HepG2 (cell line): ENCODE results near the gene MTR. TPM values are rescaled to one million over a fixed set of nuclear protein-coding genes. Genes with fewer than 3 reads are reported as not detected.
A peak's percentile ranks its signal among the peaks of the same experiment; 100 is the strongest.

Source experiments
- CHD2 ChIP-seq: IDR thresholded peaks from 2 replicates; pipeline ENCODE4 v1.6.1; 2011; ENCODE audit warnings: low read depth, low read length, improper control_type of control experiment
- HES4 ChIP-seq: sonication (generic); formaldehyde crosslinking; IDR thresholded peaks from 2 replicates; pipeline ENCODE4 v1.9.0; 2021; ENCODE audit warnings: mild to moderate bottlenecking, missing genetic modification reagents, borderline replicate concordance
- HIVEP1 ChIP-seq: sonication (generic); formaldehyde crosslinking; IDR thresholded peaks from 2 replicates; pipeline ENCODE4 v1.4.0; 2020; ENCODE audit warnings: mild to moderate bottlenecking, missing genetic modification reagents
- KDM1A ChIP-seq: IDR thresholded peaks from 2 replicates; pipeline ENCODE4 v1.6.1; 2016; ENCODE audit warnings: missing compliant biosample characterization
- NR1H2 ChIP-seq: sonication (generic); formaldehyde crosslinking; IDR thresholded peaks from 2 replicates; pipeline ENCODE4 v1.8.1; 2022; ENCODE audit warnings: low read depth, missing genetic modification reagents, borderline replicate concordance
- PITX1 ChIP-seq: sonication (generic); formaldehyde crosslinking; IDR thresholded peaks from 2 replicates; pipeline ENCODE4 v1.5.1; 2020; ENCODE audit warnings: mild to moderate bottlenecking, missing genetic modification reagents
- SPEN ChIP-seq: sonication (generic); formaldehyde crosslinking; IDR thresholded peaks from 2 replicates; pipeline ENCODE4 v1.5.1; 2020; ENCODE audit warnings: low read depth, mild to moderate bottlenecking, missing genetic modification reagents
- TAF15 ChIP-seq: fragments of 200-400 bp; formaldehyde crosslinking; IDR thresholded peaks from one replicate; pipeline ENCODE4 v1.6.1; 2018; ENCODE audit warnings: mild to moderate bottlenecking, low read depth, low read length; ENCODE audit not compliant: poor library complexity, severe bottlenecking
- ZBTB42 ChIP-seq: sonication (generic); formaldehyde crosslinking; IDR thresholded peaks from 2 replicates; pipeline ENCODE4 v1.5.0; 2020; ENCODE audit warnings: mild to moderate bottlenecking, missing genetic modification reagents
- ZNF121 ChIP-seq: sonication (generic); formaldehyde crosslinking; IDR thresholded peaks from 2 replicates; pipeline ENCODE4 v1.5.0; 2020; ENCODE audit warnings: mild to moderate bottlenecking, missing genetic modification reagents
- ZNF256 ChIP-seq: sonication (generic); formaldehyde crosslinking; conservative IDR thresholded peaks from 2 replicates; pipeline ENCODE4 v1.4.0; 2020; ENCODE audit warnings: missing genetic modification reagents
- ZNF263 ChIP-seq: sonication (generic); formaldehyde crosslinking; IDR thresholded peaks from 2 replicates; pipeline ENCODE4 v1.4.0; 2020; ENCODE audit warnings: missing genetic modification reagents
- ZNF354B ChIP-seq: sonication (generic); formaldehyde crosslinking; IDR thresholded peaks from 2 replicates; pipeline ENCODE4 v1.8.0; 2022; ENCODE audit warnings: mild to moderate bottlenecking, missing genetic modification reagents
- ZNF430 ChIP-seq: sonication (generic); formaldehyde crosslinking; IDR thresholded peaks from 2 replicates; pipeline ENCODE4 v1.9.0; 2021; ENCODE audit warnings: mild to moderate bottlenecking, missing genetic modification reagents
- ZNF431 ChIP-seq: sonication (generic); formaldehyde crosslinking; IDR thresholded peaks from 2 replicates; pipeline ENCODE4 v1.9.0; 2022; ENCODE audit warnings: missing genetic modification reagents, low read depth, mild to moderate bottlenecking, borderline replicate concordance
- ZNF564 ChIP-seq: sonication (generic); formaldehyde crosslinking; IDR thresholded peaks from 2 replicates; pipeline ENCODE4 v1.8.1; 2023; ENCODE audit warnings: mild to moderate bottlenecking, missing genetic modification reagents
- ZNF614 ChIP-seq: IDR thresholded peaks from 2 replicates; pipeline ENCODE4 v1.6.1; 2018; ENCODE audit warnings: missing biosample characterization, missing genetic modification reagents, inconsistent platforms, borderline replicate concordance
- ZSCAN31 ChIP-seq: sonication (generic); formaldehyde crosslinking; IDR thresholded peaks from 2 replicates; pipeline ENCODE4 v1.5.0; 2020; ENCODE audit warnings: low read depth, mild to moderate bottlenecking, missing genetic modification reagents
- polyA plus RNA-seq, 8 experiments: library from polyadenylated mRNA; depleted of rRNA in 3 of 8; stranded (reverse) in 7 of 8; unstranded in 1 of 8; fragments of >200 nt; fragmentation: Illumina TruSeq in 4 of 8; extraction: Trizol in 4 of 8; gene quantifications; 2 replicates each; pipeline versions ENCODE4 v1.2.1 to v1.2.3, GENCODE V29; 2011 to 2016; ENCODE audit warnings: low read depth in 4 of 8, missing spikeins in 1 of 8, mixed read lengths in 1 of 8; ENCODE audit not compliant: insufficient read depth in 1 of 8
- total RNA-seq, 5 experiments: library from RNA; depleted of rRNA; stranded (reverse); fragments of >200 nt; fragmentation: Illumina TruSeq; extraction: Trizol; gene quantifications; 2 replicates each; pipeline ENCODE4 v1.2.3, GENCODE V29; 2016; ENCODE audit warnings: low read depth in 1 of 5
- TF ChIP-seq, protein P1 (sequence below): IDR thresholded peaks from 2 replicates; pipeline ENCODE4 v1.6.1; 2018; ENCODE audit warnings: missing genetic modification reagents
- TF ChIP-seq, protein P2 (sequence below): sonication (generic); formaldehyde crosslinking; conservative IDR thresholded peaks from 2 replicates; pipeline ENCODE4 v1.4.0; 2020; ENCODE audit warnings: missing genetic modification reagents
- TF ChIP-seq, protein P3 (sequence below): sonication (generic); formaldehyde crosslinking; IDR thresholded peaks from 2 replicates; pipeline ENCODE4 v1.9.0; 2021; ENCODE audit warnings: missing genetic modification reagents, borderline replicate concordance
- TF ChIP-seq, protein P4 (sequence below): sonication (generic); formaldehyde crosslinking; IDR thresholded peaks from 2 replicates; pipeline ENCODE4 v1.8.0; 2023; ENCODE audit warnings: mild to moderate bottlenecking, missing genetic modification reagents

MTR gene
- total and polyA plus RNA-seq, 2 of the 13 experiments (the other 11 are each of a cell fraction or from before 2014, with no cell fraction given), result 16.3 to 36.1 TPM

DNA sequence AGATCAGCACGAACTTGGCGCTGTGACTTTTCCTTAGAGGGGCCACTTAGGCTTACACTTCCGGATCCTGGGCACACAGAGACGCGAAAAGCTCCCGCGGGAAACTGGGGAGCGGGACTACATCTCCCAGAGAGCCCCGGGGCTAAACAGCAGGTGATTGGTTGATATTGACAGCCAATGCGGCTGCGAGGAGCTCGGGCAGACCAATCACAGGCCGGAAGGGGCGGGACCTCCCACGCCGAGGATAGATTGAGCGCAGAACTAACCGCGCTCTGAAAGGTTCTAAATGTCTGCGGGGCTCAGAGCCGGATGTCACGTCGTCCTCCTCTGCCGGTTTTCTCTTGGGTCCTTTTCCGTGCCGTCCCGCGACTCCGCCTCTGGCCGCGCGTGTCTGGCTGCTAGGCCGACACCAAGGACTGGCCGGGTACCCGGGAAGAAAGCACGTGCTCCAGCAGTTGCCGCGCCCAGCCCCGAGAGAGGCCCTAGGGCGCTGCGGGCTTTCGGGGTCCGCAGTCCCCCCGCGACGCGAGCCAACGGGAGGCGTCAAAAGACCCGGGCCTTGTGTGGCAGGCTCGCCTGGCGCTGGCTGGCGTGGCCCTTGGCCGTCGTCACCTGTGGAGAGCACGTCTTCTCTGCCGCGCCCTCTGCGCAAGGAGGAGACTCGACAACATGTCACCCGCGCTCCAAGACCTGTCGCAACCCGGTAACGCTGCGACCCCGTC lies at the start of gene MTR (continued):
- TF ChIP-seq, protein P1, sequence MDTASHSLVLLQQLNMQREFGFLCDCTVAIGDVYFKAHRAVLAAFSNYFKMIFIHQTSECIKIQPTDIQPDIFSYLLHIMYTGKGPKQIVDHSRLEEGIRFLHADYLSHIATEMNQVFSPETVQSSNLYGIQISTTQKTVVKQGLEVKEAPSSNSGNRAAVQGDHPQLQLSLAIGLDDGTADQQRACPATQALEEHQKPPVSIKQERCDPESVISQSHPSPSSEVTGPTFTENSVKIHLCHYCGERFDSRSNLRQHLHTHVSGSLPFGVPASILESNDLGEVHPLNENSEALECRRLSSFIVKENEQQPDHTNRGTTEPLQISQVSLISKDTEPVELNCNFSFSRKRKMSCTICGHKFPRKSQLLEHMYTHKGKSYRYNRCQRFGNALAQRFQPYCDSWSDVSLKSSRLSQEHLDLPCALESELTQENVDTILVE (CRISPR knock-in tag), result peak; percentile 65; the same call in 1 of the 2 replicates
- TF ChIP-seq, protein P2, sequence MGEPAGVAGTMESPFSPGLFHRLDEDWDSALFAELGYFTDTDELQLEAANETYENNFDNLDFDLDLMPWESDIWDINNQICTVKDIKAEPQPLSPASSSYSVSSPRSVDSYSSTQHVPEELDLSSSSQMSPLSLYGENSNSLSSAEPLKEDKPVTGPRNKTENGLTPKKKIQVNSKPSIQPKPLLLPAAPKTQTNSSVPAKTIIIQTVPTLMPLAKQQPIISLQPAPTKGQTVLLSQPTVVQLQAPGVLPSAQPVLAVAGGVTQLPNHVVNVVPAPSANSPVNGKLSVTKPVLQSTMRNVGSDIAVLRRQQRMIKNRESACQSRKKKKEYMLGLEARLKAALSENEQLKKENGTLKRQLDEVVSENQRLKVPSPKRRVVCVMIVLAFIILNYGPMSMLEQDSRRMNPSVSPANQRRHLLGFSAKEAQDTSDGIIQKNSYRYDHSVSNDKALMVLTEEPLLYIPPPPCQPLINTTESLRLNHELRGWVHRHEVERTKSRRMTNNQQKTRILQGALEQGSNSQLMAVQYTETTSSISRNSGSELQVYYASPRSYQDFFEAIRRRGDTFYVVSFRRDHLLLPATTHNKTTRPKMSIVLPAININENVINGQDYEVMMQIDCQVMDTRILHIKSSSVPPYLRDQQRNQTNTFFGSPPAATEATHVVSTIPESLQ (CRISPR knock-in tag), result 0 out of 2 replicates have a peak, but pooled peaks have one; percentile 20
- TF ChIP-seq HES4 (CRISPR knock-in tag), result peak; percentile 80; the same call in 1 of the 2 replicates
- TF ChIP-seq ZBTB42, result 0 out of 2 replicates have a peak, but pooled peaks have one; percentile 72
- peak; percentile 95 for TF ChIP-seq HIVEP1
- TF ChIP-seq, protein P3, sequence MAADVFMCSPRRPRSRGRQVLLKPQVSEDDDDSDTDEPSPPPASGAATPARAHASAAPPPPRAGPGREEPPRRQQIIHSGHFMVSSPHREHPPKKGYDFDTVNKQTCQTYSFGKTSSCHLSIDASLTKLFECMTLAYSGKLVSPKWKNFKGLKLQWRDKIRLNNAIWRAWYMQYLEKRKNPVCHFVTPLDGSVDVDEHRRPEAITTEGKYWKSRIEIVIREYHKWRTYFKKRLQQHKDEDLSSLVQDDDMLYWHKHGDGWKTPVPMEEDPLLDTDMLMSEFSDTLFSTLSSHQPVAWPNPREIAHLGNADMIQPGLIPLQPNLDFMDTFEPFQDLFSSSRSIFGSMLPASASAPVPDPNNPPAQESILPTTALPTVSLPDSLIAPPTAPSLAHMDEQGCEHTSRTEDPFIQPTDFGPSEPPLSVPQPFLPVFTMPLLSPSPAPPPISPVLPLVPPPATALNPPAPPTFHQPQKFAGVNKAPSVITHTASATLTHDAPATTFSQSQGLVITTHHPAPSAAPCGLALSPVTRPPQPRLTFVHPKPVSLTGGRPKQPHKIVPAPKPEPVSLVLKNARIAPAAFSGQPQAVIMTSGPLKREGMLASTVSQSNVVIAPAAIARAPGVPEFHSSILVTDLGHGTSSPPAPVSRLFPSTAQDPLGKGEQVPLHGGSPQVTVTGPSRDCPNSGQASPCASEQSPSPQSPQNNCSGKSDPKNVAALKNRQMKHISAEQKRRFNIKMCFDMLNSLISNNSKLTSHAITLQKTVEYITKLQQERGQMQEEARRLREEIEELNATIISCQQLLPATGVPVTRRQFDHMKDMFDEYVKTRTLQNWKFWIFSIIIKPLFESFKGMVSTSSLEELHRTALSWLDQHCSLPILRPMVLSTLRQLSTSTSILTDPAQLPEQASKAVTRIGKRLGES (CRISPR knock-in tag), result 0 out of 2 replicates have a peak, but pooled peaks have one; percentile 72
- peak; percentile 91 for TF ChIP-seq ZNF564 (CRISPR knock-in tag)
- 0 out of 2 replicates have a peak, but pooled peaks have one; percentile 60 for TF ChIP-seq ZNF263 (CRISPR knock-in tag)
- TF ChIP-seq ZNF354B (CRISPR knock-in tag), result peak; percentile 92; the same call in 1 of the 2 replicates
- no peak for TF ChIP-seq KDM1A (CRISPR knock-in tag)
- TF ChIP-seq ZNF430 (CRISPR knock-in tag), result 0 out of 2 replicates have a peak, but pooled peaks have one; percentile 70
- TF ChIP-seq TAF15, result no peak
- no peak; the same call in 1 of the 2 replicates for TF ChIP-seq SPEN (CRISPR knock-in tag)
- TF ChIP-seq ZSCAN31 (CRISPR knock-in tag), result peak; percentile 65; the same call in 1 of the 2 replicates
- no peak; the same call in 1 of the 2 replicates for TF ChIP-seq ZNF121 (CRISPR knock-in tag)
- peak; percentile 73 for TF ChIP-seq ZNF614 (CRISPR knock-in tag)
- TF ChIP-seq NR1H2 (CRISPR knock-in tag), result peak; percentile 88
- TF ChIP-seq ZNF431 (CRISPR knock-in tag), result peak; percentile 31; the same call in 1 of the 2 replicates
- TF ChIP-seq, protein P4, sequence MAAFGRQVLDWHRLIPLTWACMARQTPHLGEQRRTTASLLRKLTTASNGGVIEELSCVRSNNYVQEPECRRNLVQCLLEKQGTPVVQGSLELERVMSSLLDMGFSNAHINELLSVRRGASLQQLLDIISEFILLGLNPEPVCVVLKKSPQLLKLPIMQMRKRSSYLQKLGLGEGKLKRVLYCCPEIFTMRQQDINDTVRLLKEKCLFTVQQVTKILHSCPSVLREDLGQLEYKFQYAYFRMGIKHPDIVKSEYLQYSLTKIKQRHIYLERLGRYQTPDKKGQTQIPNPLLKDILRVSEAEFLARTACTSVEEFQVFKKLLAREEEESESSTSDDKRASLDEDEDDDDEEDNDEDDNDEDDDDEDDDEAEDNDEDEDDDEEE, result peak; percentile 84; the same call in 1 of the 2 replicates
- TF ChIP-seq CHD2, result peak; percentile 83
- TF ChIP-seq ZNF256 (CRISPR knock-in tag), result peak; percentile 95
- peak; percentile 49; the same call in 1 of the 2 replicates for TF ChIP-seq PITX1 (CRISPR knock-in tag)
